Sigmoid colon (tissue), 7 donors: ENCODE data around the gene JMJD1C. TPM values are rescaled to one million over a fixed set of nuclear protein-coding genes. Genes with fewer than 3 reads are reported as not detected.

Experiments
- DNase-seq: peaks from one replicate; pipeline ENCODE4 v3.0.0-alpha.2; 2019
- H3K27ac ChIP-seq, 4 donors: fragments of 200-600 bp; sonication (generic); one replicate each; pipeline ENCODE4 v1.5.1; 2016 to 2019; ENCODE audit warnings: mild to moderate bottlenecking in 1 of 4
- H3K27me3 ChIP-seq, 3 donors: fragments of 200-600 bp; sonication (generic); one replicate each; pipeline ENCODE4 v1.5.1; 2019; ENCODE audit warnings: mild to moderate bottlenecking in 1 of 3
- H3K36me3 ChIP-seq, 4 donors: fragments of 200-600 bp; sonication (generic); one replicate each; pipeline ENCODE4 v1.5.1; 2016 to 2019
- H3K4me1 ChIP-seq, 4 donors: fragments of 200-600 bp; sonication (generic); one replicate each; pipeline ENCODE4 v1.5.1; 2017 to 2019
- H3K4me3 ChIP-seq, 4 donors: fragments of 200-600 bp; sonication (generic); one replicate each; pipeline ENCODE4 v1.5.1; 2017 to 2019; ENCODE audit warnings: mild to moderate bottlenecking in 2 of 4, moderate library complexity in 1 of 4
- H3K9me3 ChIP-seq, 4 donors: fragments of 200-600 bp in 3 of 4; sonication (generic) in 3 of 4; one replicate each; pipeline versions ENCODE4 v1.5.1 to v1.6.1; 2013 to 2019
- CTCF ChIP-seq, 4 experiments: fragments of 450-650 bp in 3 of 4; fragments of 200-600 bp in 1 of 4; IDR thresholded peaks; one replicate each; pipeline ENCODE4 v1.5.1; 2016 to 2019; ENCODE audit warnings: antibody characterized with exemption in 4 of 4, mild to moderate bottlenecking in 3 of 4, moderate library complexity in 2 of 4
- EP300 ChIP-seq, 4 donors: sonication (generic); formaldehyde crosslinking; IDR thresholded peaks; one replicate each; pipeline ENCODE4 v1.6.1; 2017; ENCODE audit warnings: antibody characterized with exemption in 4 of 4
- POLR2A ChIP-seq, 2 donors: fragments of 450-650 bp; IDR thresholded peaks; one replicate each; pipeline ENCODE4 v1.6.1; 2016; ENCODE audit warnings: antibody characterized with exemption in 2 of 2, mild to moderate bottlenecking in 2 of 2, moderate library complexity in 2 of 2
- POLR2AphosphoS5 ChIP-seq, 4 donors: sonication (generic); formaldehyde crosslinking; IDR thresholded peaks; one replicate each; pipeline ENCODE4 v1.6.1; 2017; ENCODE audit warnings: antibody characterized with exemption in 4 of 4
- WGBS, 2 donors: extraction: QIAGEN DNeasy Blood & Tissue Kit; methylation state at CpG; one replicate each; pipeline ENCODE4 v1.1.7; 2013; 5-methylcytosine and 5-hydroxymethylcytosine counted together
- intact Hi-C: fragments of 100-400 bp; cut with DNase I; formaldehyde crosslinking; loops from one replicate; pipeline ENCODE4 v1.15.1; 2023
- polyA plus RNA-seq, 3 donors: library from polyadenylated mRNA; stranded (reverse); fragments of 200-250 nt; gene quantifications; one replicate each; pipeline ENCODE4 v1.2.3, GENCODE V29; 2013
- total RNA-seq, 4 donors: library from RNA; depleted of rRNA; stranded (reverse); fragments of >200 nt; gene quantifications; one replicate each; pipeline ENCODE4 v1.1.0, GENCODE V29; 2016
- donor health status: healthy with polysubstance abuse.
- donor health status: Bipolar disorder and iron deficiency.
- donor health status: healthy.

JMJD1C gene
- total and polyA plus RNA-seq, 7 donors, result 13.2 to 134 (median 94.2) TPM

- Histone ChIP-seq H3K9me3 (no peaks in the 10 kb centered on the region), H3K4me3 (no peak overlapping the region), H3K27me3 (no peaks in the 10 kb centered on the region), H3K4me1 (peaks cover 0 to 72% (median 44%) of the 10 kb centered on the region in 4 donors), H3K27ac (no peak overlapping the region), H3K36me3 (no peaks in the 10 kb centered on the region)
- no peak for DNase-seq
- intact Hi-C loops, result no loop called here
- TF ChIP-seq EP300 (IDR thresholded peaks at IDR 0.05), result no peak
- TF ChIP-seq POLR2A (IDR thresholded peaks at IDR 0.05), result no peak
- no peak for TF ChIP-seq CTCF (IDR thresholded peaks at IDR 0.05)
- TF ChIP-seq POLR2AphosphoS5 (IDR thresholded peaks at IDR 0.05), result no peak
- WGBS, 2 donors, result 79 to 85% methylated on average over 13 of the region's 13 CpGs
Measured at GRCh38 chr10:63434866-63435854, 30.6 kb downstream of the JMJD1C start.

GRCh38 chr10:63431962-63432797, 33.6 kb downstream of the JMJD1C start:
- no peak for TF ChIP-seq POLR2AphosphoS5 (IDR thresholded peaks at IDR 0.05)
- TF ChIP-seq EP300 (IDR thresholded peaks at IDR 0.05), result no peak
- TF ChIP-seq CTCF (IDR thresholded peaks at IDR 0.05), result no peak
- no peak for TF ChIP-seq POLR2A (IDR thresholded peaks at IDR 0.05)
- peaks cover 0 to 67% (median 45%) of the 10 kb centered on the region in 4 donors for H3K4me1 ChIP-seq
- no peak for DNase-seq
- H3K36me3 ChIP-seq, result no peaks in the 10 kb centered on the region
- intact Hi-C loops, result no loop called here
- no peaks in the 10 kb centered on the region for H3K9me3 ChIP-seq
- H3K27me3 ChIP-seq, result no peaks in the 10 kb centered on the region
- WGBS, 2 donors, result 87 to 90% methylated on average over 5 of the region's 5 CpGs
- no peak overlapping the region for H3K27ac ChIP-seq
- H3K4me3 ChIP-seq, result no peak overlapping the region

GRCh38 chr10:63430999-63431356, 34.8 kb downstream of the JMJD1C start:
- 17 to 71% methylated on average over 1 of the region's 1 CpG for WGBS, 2 donors
- Histone ChIP-seq H3K4me1 (peaks cover 0 to 57% (median 35%) of the 10 kb centered on the region in 4 donors), H3K27ac (no peak overlapping the region), H3K36me3 (no peaks in the 10 kb centered on the region), H3K27me3 (no peaks in the 10 kb centered on the region), H3K9me3 (no peaks in the 10 kb centered on the region), H3K4me3 (no peak overlapping the region)
- TF ChIP-seq POLR2A (IDR thresholded peaks at IDR 0.05) (no peak), EP300 (IDR thresholded peaks at IDR 0.05) (no peak), CTCF (IDR thresholded peaks at IDR 0.05) (no peak), POLR2AphosphoS5 (IDR thresholded peaks at IDR 0.05) (no peak)
- intact Hi-C loops, result no loop called here
- DNase-seq, result no peak

- WGBS, 2 donors, result 26 to 69% methylated on average over 10 of the region's 10 CpGs
- Histone ChIP-seq H3K9me3 (no peaks in the 10 kb centered on the region), H3K27ac (no peak overlapping the region), H3K36me3 (no peaks in the 10 kb centered on the region), H3K4me3 (no peak overlapping the region), H3K4me1 (peaks cover 0 to 51% (median 29%) of the 10 kb centered on the region in 4 donors), H3K27me3 (no peaks in the 10 kb centered on the region)
- no peak for DNase-seq
- intact Hi-C loops, result no loop called here
- no peak for TF ChIP-seq POLR2AphosphoS5 (IDR thresholded peaks at IDR 0.05)
- TF ChIP-seq POLR2A (IDR thresholded peaks at IDR 0.05), result no peak
- no peak for TF ChIP-seq CTCF (IDR thresholded peaks at IDR 0.05)
- TF ChIP-seq EP300 (IDR thresholded peaks at IDR 0.05), result no peak
Measured at GRCh38 chr10:63430091-63430998, 35.4 kb downstream of the JMJD1C start.
